Measurements from ENCODE around the gene PKM. TPM values are rescaled to one million over a fixed set of nuclear protein-coding genes. Genes with fewer than 3 reads are reported as not detected.

Gene PKM
- total and polyA plus RNA-seq, 2 donors: 199 to 452 TPM

GRCh38 chr15:72193836-72194396 is 37.1 kb downstream of the PKM start:
- H3K9me3 ChIP-seq (ENCODE audit: control insufficient read depth in 2 of 2, insufficient read depth in 1 of 2, low read length in 1 of 2): no peaks in the 10 kb centered on the region
- 97% methylated on average over 8 of the region's 8 CpGs for WGBS
- no peak overlapping the region for H3K4me3 ChIP-seq (ENCODE audit: low read length in 2 of 2)
- H3K27me3 ChIP-seq (ENCODE audit: control insufficient read depth in 2 of 2, insufficient read depth in 1 of 2, low read length in 1 of 2): peaks cover 20 to 40% of the 10 kb centered on the region in 2 donors
- H3K36me3 ChIP-seq (ENCODE audit: control insufficient read depth in 2 of 2, insufficient read depth in 2 of 2, low read length in 1 of 2): peaks cover 9 to 10% of the 10 kb centered on the region in 2 donors
- no peak overlapping the region for H3K27ac ChIP-seq (ENCODE audit: low read depth in 1 of 2, low read length in 1 of 2)
- DNase-seq (ENCODE audit: low read depth in 6 of 9, low spot score in 9 of 9): no peak
- H3K4me1 ChIP-seq (ENCODE audit: control insufficient read depth in 2 of 2, insufficient read depth in 2 of 2, low read length in 2 of 2): no peaks in the 10 kb centered on the region

- 95% methylated on average over 3 of the region's 3 CpGs for WGBS
- H3K4me3 ChIP-seq (ENCODE audit: low read length in 2 of 2): no peak overlapping the region
- no peaks in the 10 kb centered on the region for H3K9me3 ChIP-seq (ENCODE audit: control insufficient read depth in 2 of 2, insufficient read depth in 1 of 2, low read length in 1 of 2)
- peaks cover 9 to 29% of the 10 kb centered on the region in 2 donors for H3K27me3 ChIP-seq (ENCODE audit: control insufficient read depth in 2 of 2, insufficient read depth in 1 of 2, low read length in 1 of 2)
- no peaks in the 10 kb centered on the region for H3K36me3 ChIP-seq (ENCODE audit: control insufficient read depth in 2 of 2, insufficient read depth in 2 of 2, low read length in 1 of 2)
- no peaks in the 10 kb centered on the region for H3K4me1 ChIP-seq (ENCODE audit: control insufficient read depth in 2 of 2, insufficient read depth in 2 of 2, low read length in 2 of 2)
- H3K27ac ChIP-seq (ENCODE audit: low read depth in 1 of 2, low read length in 1 of 2): no peak overlapping the region
- DNase-seq (ENCODE audit: low read depth in 6 of 9, low spot score in 9 of 9): no peak
Measured at GRCh38 chr15:72192416-72192815, 38.6 kb downstream of the PKM start.

GRCh38 chr15:72189250-72189902 is 41.6 kb downstream of the PKM start:
- Histone ChIP-seq H3K4me3 (ENCODE audit: low read length in 2 of 2) (no peak overlapping the region), H3K27me3 (ENCODE audit: control insufficient read depth in 2 of 2, insufficient read depth in 1 of 2, low read length in 1 of 2) (peaks cover 5 to 19% of the 10 kb centered on the region in 2 donors), H3K27ac (ENCODE audit: low read depth in 1 of 2, low read length in 1 of 2) (no peak overlapping the region), H3K9me3 (ENCODE audit: control insufficient read depth in 2 of 2, insufficient read depth in 1 of 2, low read length in 1 of 2) (no peaks in the 10 kb centered on the region), H3K36me3 (ENCODE audit: control insufficient read depth in 2 of 2, insufficient read depth in 2 of 2, low read length in 1 of 2) (no peaks in the 10 kb centered on the region), H3K4me1 (ENCODE audit: control insufficient read depth in 2 of 2, insufficient read depth in 2 of 2, low read length in 2 of 2) (no peaks in the 10 kb centered on the region)
- WGBS: 96% methylated on average over 2 of the region's 2 CpGs
- no peak for DNase-seq (ENCODE audit: low read depth in 6 of 9, low spot score in 9 of 9)

- Histone ChIP-seq H3K36me3 (ENCODE audit: control insufficient read depth in 2 of 2, insufficient read depth in 2 of 2, low read length in 1 of 2) (no peaks in the 10 kb centered on the region), H3K9me3 (ENCODE audit: control insufficient read depth in 2 of 2, insufficient read depth in 1 of 2, low read length in 1 of 2) (no peaks in the 10 kb centered on the region), H3K4me1 (ENCODE audit: control insufficient read depth in 2 of 2, insufficient read depth in 2 of 2, low read length in 2 of 2) (no peaks in the 10 kb centered on the region), H3K4me3 (ENCODE audit: low read length in 2 of 2) (no peak overlapping the region), H3K27me3 (ENCODE audit: control insufficient read depth in 2 of 2, insufficient read depth in 1 of 2, low read length in 1 of 2) (peaks cover 14 to 33% of the 10 kb centered on the region in 2 donors), H3K27ac (ENCODE audit: low read depth in 1 of 2, low read length in 1 of 2) (no peak overlapping the region)
- no peak for DNase-seq (ENCODE audit: low read depth in 6 of 9, low spot score in 9 of 9)
- WGBS: 14% methylated on average over 34 of the region's 34 CpGs
Measured at GRCh38 chr15:72184165-72184811, 46.7 kb downstream of the PKM start.

GRCh38 chr15:72183781-72184164 is 47.2 kb downstream of the PKM start:
- no peak for DNase-seq (ENCODE audit: low read depth in 6 of 9, low spot score in 9 of 9)
- no peak overlapping the region for H3K4me3 ChIP-seq (ENCODE audit: low read length in 2 of 2)
- 61% methylated on average over 12 of the region's 12 CpGs for WGBS
- H3K4me1 ChIP-seq (ENCODE audit: control insufficient read depth in 2 of 2, insufficient read depth in 2 of 2, low read length in 2 of 2): no peaks in the 10 kb centered on the region
- no peak overlapping the region for H3K27ac ChIP-seq (ENCODE audit: low read depth in 1 of 2, low read length in 1 of 2)
- H3K36me3 ChIP-seq (ENCODE audit: control insufficient read depth in 2 of 2, insufficient read depth in 2 of 2, low read length in 1 of 2): no peaks in the 10 kb centered on the region
- peaks cover 14 to 33% of the 10 kb centered on the region in 2 donors for H3K27me3 ChIP-seq (ENCODE audit: control insufficient read depth in 2 of 2, insufficient read depth in 1 of 2, low read length in 1 of 2)
- H3K9me3 ChIP-seq (ENCODE audit: control insufficient read depth in 2 of 2, insufficient read depth in 1 of 2, low read length in 1 of 2): no peaks in the 10 kb centered on the region

GRCh38 chr15:72182673-72183072 is 48.3 kb downstream of the PKM start:
- Histone ChIP-seq H3K36me3 (ENCODE audit: control insufficient read depth in 2 of 2, insufficient read depth in 2 of 2, low read length in 1 of 2) (no peaks in the 10 kb centered on the region), H3K4me1 (ENCODE audit: control insufficient read depth in 2 of 2, insufficient read depth in 2 of 2, low read length in 2 of 2) (no peaks in the 10 kb centered on the region), H3K4me3 (ENCODE audit: low read length in 2 of 2) (no peak overlapping the region), H3K27me3 (ENCODE audit: control insufficient read depth in 2 of 2, insufficient read depth in 1 of 2, low read length in 1 of 2) (peaks cover 14 to 33% of the 10 kb centered on the region in 2 donors), H3K27ac (ENCODE audit: low read depth in 1 of 2, low read length in 1 of 2) (no peak overlapping the region), H3K9me3 (ENCODE audit: control insufficient read depth in 2 of 2, insufficient read depth in 1 of 2, low read length in 1 of 2) (no peaks in the 10 kb centered on the region)
- DNase-seq (ENCODE audit: low read depth in 6 of 9, low spot score in 9 of 9): no peak
- 93% methylated on average over 3 of the region's 3 CpGs for WGBS

GRCh38 chr15:72182244-72182643 is 48.7 kb downstream of the PKM start:
- no peak for DNase-seq (ENCODE audit: low read depth in 6 of 9, low spot score in 9 of 9)
- Histone ChIP-seq H3K36me3 (ENCODE audit: control insufficient read depth in 2 of 2, insufficient read depth in 2 of 2, low read length in 1 of 2) (no peaks in the 10 kb centered on the region), H3K4me1 (ENCODE audit: control insufficient read depth in 2 of 2, insufficient read depth in 2 of 2, low read length in 2 of 2) (no peaks in the 10 kb centered on the region), H3K27ac (ENCODE audit: low read depth in 1 of 2, low read length in 1 of 2) (no peak overlapping the region), H3K4me3 (ENCODE audit: low read length in 2 of 2) (no peak overlapping the region), H3K27me3 (ENCODE audit: control insufficient read depth in 2 of 2, insufficient read depth in 1 of 2, low read length in 1 of 2) (peaks cover 14 to 30% of the 10 kb centered on the region in 2 donors), H3K9me3 (ENCODE audit: control insufficient read depth in 2 of 2, insufficient read depth in 1 of 2, low read length in 1 of 2) (no peaks in the 10 kb centered on the region)
- WGBS: 98% methylated on average over 3 of the region's 3 CpGs

GRCh38 chr15:72180761-72181324 is 50.1 kb downstream of the PKM start:
- 97% methylated on average over 5 of the region's 5 CpGs for WGBS
- Histone ChIP-seq H3K4me1 (ENCODE audit: control insufficient read depth in 2 of 2, insufficient read depth in 2 of 2, low read length in 2 of 2) (no peaks in the 10 kb centered on the region), H3K27ac (ENCODE audit: low read depth in 1 of 2, low read length in 1 of 2) (no peak overlapping the region), H3K27me3 (ENCODE audit: control insufficient read depth in 2 of 2, insufficient read depth in 1 of 2, low read length in 1 of 2) (peaks cover 14 to 29% of the 10 kb centered on the region in 2 donors), H3K4me3 (ENCODE audit: low read length in 2 of 2) (no peak overlapping the region), H3K9me3 (ENCODE audit: control insufficient read depth in 2 of 2, insufficient read depth in 1 of 2, low read length in 1 of 2) (no peaks in the 10 kb centered on the region), H3K36me3 (ENCODE audit: control insufficient read depth in 2 of 2, insufficient read depth in 2 of 2, low read length in 1 of 2) (no peaks in the 10 kb centered on the region)
- DNase-seq (ENCODE audit: low read depth in 6 of 9, low spot score in 9 of 9): no peak

GRCh38 chr15:72179950-72180581 is 50.9 kb downstream of the PKM start:
- no peak for DNase-seq (ENCODE audit: low read depth in 6 of 9, low spot score in 9 of 9)
- 95% methylated on average over 16 of the region's 16 CpGs for WGBS
- H3K27me3 ChIP-seq (ENCODE audit: control insufficient read depth in 2 of 2, insufficient read depth in 1 of 2, low read length in 1 of 2): peaks cover 14 to 23% of the 10 kb centered on the region in 2 donors

More at GRCh38 chr15:72179950-72180581, 50.9 kb downstream of the PKM start:
- Histone ChIP-seq H3K9me3 (ENCODE audit: control insufficient read depth in 2 of 2, insufficient read depth in 1 of 2, low read length in 1 of 2) (no peaks in the 10 kb centered on the region), H3K36me3 (ENCODE audit: control insufficient read depth in 2 of 2, insufficient read depth in 2 of 2, low read length in 1 of 2) (no peaks in the 10 kb centered on the region), H3K4me3 (ENCODE audit: low read length in 2 of 2) (no peak overlapping the region), H3K4me1 (ENCODE audit: control insufficient read depth in 2 of 2, insufficient read depth in 2 of 2, low read length in 2 of 2) (no peaks in the 10 kb centered on the region), H3K27ac (ENCODE audit: low read depth in 1 of 2, low read length in 1 of 2) (no peak overlapping the region)
